ENCODE measurements around the gene RPL18. TPM values are rescaled to one million over a fixed set of nuclear protein-coding genes. Genes with fewer than 3 reads are reported as not detected.

Gene RPL18
- total RNA-seq, 3 donors from 2014 or later (not counting 1 experiment from before 2014, with no cell fraction given): 900 to 1,086 (median 1,066) TPM

DNA sequence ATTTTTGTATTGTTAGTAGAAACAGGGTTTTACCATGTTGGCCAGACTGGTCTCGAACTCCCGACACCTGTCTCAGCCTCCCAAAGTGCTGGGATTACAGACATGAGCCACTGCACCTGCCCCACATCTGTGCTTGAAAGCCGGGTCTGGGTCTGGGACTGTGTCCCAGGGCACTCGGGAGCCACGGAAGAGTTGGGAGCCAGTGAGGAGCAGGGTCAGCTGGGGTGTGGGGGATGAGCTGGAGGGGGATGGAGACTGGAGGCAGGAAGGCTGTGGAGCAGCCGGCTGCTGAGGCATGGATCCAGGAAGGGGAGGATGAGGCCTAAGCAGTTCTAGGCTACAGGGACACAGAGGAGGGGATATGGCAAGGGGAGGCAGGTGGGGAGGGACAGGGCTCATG, 23.1 kb downstream of the RPL18 start:
- no peaks in the 10 kb centered on the region for H3K36me3 ChIP-seq (ENCODE audit: control insufficient read depth, insufficient read depth, low read length)
- no peak for DNase-seq
- 91% methylated on average over 6 of the region's 6 CpGs for WGBS (ENCODE audit: insufficient coverage)
- peaks cover 9% of the 10 kb centered on the region for H3K4me1 ChIP-seq (ENCODE audit: control insufficient read depth, insufficient read depth, low read length)
- no peak overlapping the region for H3K27ac ChIP-seq (ENCODE audit: low read length)
- Mint-ChIP-seq H3K4me3 (no peak overlapping the region), H3K27me3 (ENCODE audit: low read depth in 2 of 2) (peaks cover 0 to 3% of the 10 kb centered on the region in 2 donors), H3K9me3 (no peaks in the 10 kb centered on the region), H3K36me3 (no peaks in the 10 kb centered on the region), H3K4me1 (no peaks in the 10 kb centered on the region), H3K27ac (no peak overlapping the region)
- TF ChIP-seq, protein P1, sequence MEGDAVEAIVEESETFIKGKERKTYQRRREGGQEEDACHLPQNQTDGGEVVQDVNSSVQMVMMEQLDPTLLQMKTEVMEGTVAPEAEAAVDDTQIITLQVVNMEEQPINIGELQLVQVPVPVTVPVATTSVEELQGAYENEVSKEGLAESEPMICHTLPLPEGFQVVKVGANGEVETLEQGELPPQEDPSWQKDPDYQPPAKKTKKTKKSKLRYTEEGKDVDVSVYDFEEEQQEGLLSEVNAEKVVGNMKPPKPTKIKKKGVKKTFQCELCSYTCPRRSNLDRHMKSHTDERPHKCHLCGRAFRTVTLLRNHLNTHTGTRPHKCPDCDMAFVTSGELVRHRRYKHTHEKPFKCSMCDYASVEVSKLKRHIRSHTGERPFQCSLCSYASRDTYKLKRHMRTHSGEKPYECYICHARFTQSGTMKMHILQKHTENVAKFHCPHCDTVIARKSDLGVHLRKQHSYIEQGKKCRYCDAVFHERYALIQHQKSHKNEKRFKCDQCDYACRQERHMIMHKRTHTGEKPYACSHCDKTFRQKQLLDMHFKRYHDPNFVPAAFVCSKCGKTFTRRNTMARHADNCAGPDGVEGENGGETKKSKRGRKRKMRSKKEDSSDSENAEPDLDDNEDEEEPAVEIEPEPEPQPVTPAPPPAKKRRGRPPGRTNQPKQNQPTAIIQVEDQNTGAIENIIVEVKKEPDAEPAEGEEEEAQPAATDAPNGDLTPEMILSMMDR (IDR thresholded peaks at IDR 0.05): no peak
- no peaks in the 10 kb centered on the region for H3K27me3 ChIP-seq (ENCODE audit: control insufficient read depth, insufficient read depth, low read length)
- no peak for ATAC-seq
- no peak overlapping the region for H3K4me3 ChIP-seq (ENCODE audit: low read length)
- intact Hi-C loops (cut with micrococcal nuclease): no loop called here
- no peaks in the 10 kb centered on the region for H3K9me3 ChIP-seq (ENCODE audit: control insufficient read depth, insufficient read depth, low read length)

- no peaks in the 10 kb centered on the region for H3K9me3 Mint-ChIP-seq
- H3K27me3 Mint-ChIP-seq (ENCODE audit: low read depth in 2 of 2): peaks cover 0 to 3% of the 10 kb centered on the region in 2 donors
- ATAC-seq (no peak), DNase-seq (no peak)
- 85% methylated on average over 9 of the region's 9 CpGs for WGBS (ENCODE audit: insufficient coverage)
- no peak overlapping the region for H3K27ac Mint-ChIP-seq
- H3K27me3 ChIP-seq (ENCODE audit: control insufficient read depth, insufficient read depth, low read length): no peaks in the 10 kb centered on the region
- H3K4me1 ChIP-seq (ENCODE audit: control insufficient read depth, insufficient read depth, low read length): peaks cover 9% of the 10 kb centered on the region
- H3K4me1 Mint-ChIP-seq: no peaks in the 10 kb centered on the region
- TF ChIP-seq, protein P1 (IDR thresholded peaks at IDR 0.05): no peak
- intact Hi-C loops (cut with micrococcal nuclease): no loop called here
- H3K9me3 ChIP-seq (ENCODE audit: control insufficient read depth, insufficient read depth, low read length): no peaks in the 10 kb centered on the region
- no peak overlapping the region for H3K27ac ChIP-seq (ENCODE audit: low read length)
- H3K4me3 ChIP-seq (ENCODE audit: low read length): no peak overlapping the region
- H3K4me3 Mint-ChIP-seq: no peak overlapping the region
- no peaks in the 10 kb centered on the region for H3K36me3 ChIP-seq (ENCODE audit: control insufficient read depth, insufficient read depth, low read length)
- no peaks in the 10 kb centered on the region for H3K36me3 Mint-ChIP-seq
Measured at GRCh38 chr19:48595171-48595570, 23.8 kb downstream of the RPL18 start.

DNA sequence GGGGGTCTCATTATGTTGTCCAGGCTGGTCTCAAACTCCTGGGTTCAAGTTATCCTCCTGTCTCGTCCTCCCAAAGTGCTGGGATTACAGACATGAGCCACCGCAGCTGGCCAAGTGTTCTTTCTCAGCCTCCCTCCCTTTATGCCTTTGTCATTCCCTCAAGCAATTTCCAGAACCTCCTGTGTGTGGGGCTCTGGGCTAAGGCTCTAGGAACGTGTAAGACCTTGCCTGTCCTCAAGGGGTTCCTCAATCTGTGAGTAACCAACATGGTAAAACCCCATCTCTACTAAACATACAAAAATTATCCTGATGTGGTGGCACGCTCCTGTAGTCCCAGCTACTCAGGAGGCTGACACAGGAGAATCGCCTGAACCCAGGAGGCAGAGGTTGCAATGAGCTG, 28.0 kb downstream of the RPL18 start:
- Mint-ChIP-seq H3K36me3 (no peaks in the 10 kb centered on the region), H3K9me3 (no peaks in the 10 kb centered on the region), H3K4me1 (peaks cover 8 to 10% of the 10 kb centered on the region in 2 donors), H3K4me3 (no peak overlapping the region), H3K27me3 (ENCODE audit: low read depth in 2 of 2) (peaks cover 0 to 2% of the 10 kb centered on the region in 2 donors), H3K27ac (no peak overlapping the region)
- no peak for DNase-seq
- no peak for ATAC-seq
- no peaks in the 10 kb centered on the region for H3K27me3 ChIP-seq (ENCODE audit: control insufficient read depth, insufficient read depth, low read length)
- intact Hi-C loops (cut with micrococcal nuclease): no loop called here
- no peaks in the 10 kb centered on the region for H3K36me3 ChIP-seq (ENCODE audit: control insufficient read depth, insufficient read depth, low read length)
- H3K27ac ChIP-seq (ENCODE audit: low read length): no peak overlapping the region
- 90% methylated on average over 5 of the region's 5 CpGs for WGBS (ENCODE audit: insufficient coverage)
- H3K4me1 ChIP-seq (ENCODE audit: control insufficient read depth, insufficient read depth, low read length): peaks cover 10% of the 10 kb centered on the region
- TF ChIP-seq, protein P1 (IDR thresholded peaks at IDR 0.05): no peak
- H3K4me3 ChIP-seq (ENCODE audit: low read length): no peak overlapping the region
- no peaks in the 10 kb centered on the region for H3K9me3 ChIP-seq (ENCODE audit: control insufficient read depth, insufficient read depth, low read length)

Data from natural killer cell (primary cell).